Progenitor cell of endocrine pancreas (in vitro differentiated cells): Measurements from ENCODE around the gene SPINK4. TPM values are rescaled to one million over a fixed set of nuclear protein-coding genes. Genes with fewer than 3 reads are reported as not detected.

Source experiments
- DNase-seq: peaks from one replicate; pipeline ENCODE4 v3.0.0; 2021; ENCODE audit warnings: low spot score; ENCODE audit not compliant: unreplicated experiment
- H3K27ac Mint-ChIP-seq: 2 replicates; pipeline ENCODE4 v1.8.0; 2021; ENCODE audit warnings: mild to moderate bottlenecking, moderate library complexity, mixed read lengths
- H3K27me3 Mint-ChIP-seq: 2 replicates; pipeline ENCODE4 v1.8.0; 2021; ENCODE audit warnings: mixed read lengths
- H3K36me3 Mint-ChIP-seq: 2 replicates; pipeline ENCODE4 v1.8.0; 2022; ENCODE audit warnings: mixed read lengths; ENCODE audit not compliant: insufficient read depth
- H3K4me1 Mint-ChIP-seq: 2 replicates; pipeline ENCODE4 v1.8.0; 2021; ENCODE audit warnings: low read depth, mixed read lengths
- H3K4me3 Mint-ChIP-seq: 2 replicates; pipeline ENCODE4 v1.8.0; 2021; ENCODE audit warnings: low read depth, mild to moderate bottlenecking, moderate library complexity, mixed read lengths
- H3K9me3 Mint-ChIP-seq: 2 replicates; pipeline ENCODE4 v1.8.0; 2021; ENCODE audit warnings: low read depth, mixed read lengths
- CTCF ChIP-seq: fragments of 200-600 bp; sonication (generic); IDR thresholded peaks from one replicate; pipeline ENCODE4 v1.5.0; 2021; ENCODE audit warnings: antibody characterized with exemption, mild to moderate bottlenecking; ENCODE audit not compliant: unreplicated experiment
- total RNA-seq: library from RNA; stranded (reverse); gene quantifications from 2 replicates; pipeline ENCODE4 v1.2.1, GENCODE V29; 2021

The SPINK4 gene
- total RNA-seq, 1 donor from 2014 or later: not detected

GRCh38 chr9:33260372-33260771, 20.4 kb downstream of the SPINK4 start:
- Mint-ChIP-seq H3K4me1 (peaks cover 12% of the 10 kb centered on the region), H3K36me3 (peaks cover 13% of the 10 kb centered on the region), H3K27me3 (no peaks in the 10 kb centered on the region), H3K27ac (no peak overlapping the region), H3K4me3 (no peak overlapping the region), H3K9me3 (no peaks in the 10 kb centered on the region)
- TF ChIP-seq CTCF: no peak
- no peak for DNase-seq

GRCh38 chr9:33263131-33264002, 23.4 kb downstream of the SPINK4 start:
- H3K9me3 Mint-ChIP-seq: no peaks in the 10 kb centered on the region
- no peak for DNase-seq
- H3K27ac Mint-ChIP-seq: peak overlapping the region; percentile 88
- H3K4me3 Mint-ChIP-seq: peak overlapping the region; percentile 91
- peaks cover 21% of the 10 kb centered on the region for H3K4me1 Mint-ChIP-seq
- H3K27me3 Mint-ChIP-seq: no peaks in the 10 kb centered on the region
- no peak for TF ChIP-seq CTCF
- peaks cover 13% of the 10 kb centered on the region for H3K36me3 Mint-ChIP-seq

GRCh38 chr9:33264003-33264472, 24.1 kb downstream of the SPINK4 start:
- DNase-seq: peak; percentile 25
- no peaks in the 10 kb centered on the region for H3K9me3 Mint-ChIP-seq
- H3K4me3 Mint-ChIP-seq: peak overlapping the region; percentile 91
- H3K4me1 Mint-ChIP-seq: peaks cover 21% of the 10 kb centered on the region
- peak overlapping the region; percentile 88 for H3K27ac Mint-ChIP-seq
- no peaks in the 10 kb centered on the region for H3K27me3 Mint-ChIP-seq
- peaks cover 10% of the 10 kb centered on the region for H3K36me3 Mint-ChIP-seq
- TF ChIP-seq CTCF: no peak

GRCh38 chr9:33264473-33265177, 24.7 kb downstream of the SPINK4 start, which contains the start of the genes BAG1 and CHMP5:
Gene BAG1 (minus strand): TSS chr9:33264708.
Gene CHMP5 (plus strand): TSS chr9:33265049. CDS start chr9:33265079, 30 bp downstream.
- H3K4me3 Mint-ChIP-seq: peak within 1 kb of the TSS; percentile 91
- DNase-seq: peak; percentile 99
- peaks cover 10% of the 10 kb centered on the region for H3K36me3 Mint-ChIP-seq
- H3K4me1 Mint-ChIP-seq: peaks cover 21% of the 10 kb centered on the region
- TF ChIP-seq CTCF: peak; percentile 25
- H3K27me3 Mint-ChIP-seq: no peaks in the 10 kb centered on the region
- H3K9me3 Mint-ChIP-seq: no peaks in the 10 kb centered on the region
- peak within 1 kb of the TSS; percentile 93 for H3K27ac Mint-ChIP-seq

GRCh38 chr9:33265211-33265865, 25.4 kb downstream of the SPINK4 start:
- TF ChIP-seq CTCF: no peak

More at GRCh38 chr9:33265211-33265865, 25.4 kb downstream of the SPINK4 start:
- peaks cover 21% of the 10 kb centered on the region for H3K4me1 Mint-ChIP-seq
- DNase-seq: no peak
- no peaks in the 10 kb centered on the region for H3K27me3 Mint-ChIP-seq
- no peaks in the 10 kb centered on the region for H3K9me3 Mint-ChIP-seq
- peak overlapping the region; percentile 91 for H3K4me3 Mint-ChIP-seq
- peak overlapping the region; percentile 93 for H3K27ac Mint-ChIP-seq
- H3K36me3 Mint-ChIP-seq: peaks cover 8% of the 10 kb centered on the region
